Tibial nerve (tissue), 4 donors: Measurements from ENCODE around the gene PLXNA1.

Source experiments
- EP300 ChIP-seq, 2 donors: sonication (generic); formaldehyde crosslinking; IDR thresholded peaks; one replicate each; pipeline ENCODE4 v1.6.1; 2017; ENCODE audit warnings: antibody characterized with exemption in 2 of 2, mild to moderate bottlenecking in 1 of 2
- POLR2A ChIP-seq, 2 donors: fragments of 450-650 bp; IDR thresholded peaks; one replicate each; pipeline ENCODE4 v1.6.1; 2017; ENCODE audit warnings: antibody characterized with exemption in 2 of 2, mild to moderate bottlenecking in 2 of 2, moderate library complexity in 2 of 2
- TF ChIP-seq, protein P1 (sequence below), 5 experiments: fragments of 200-600 bp in 3 of 5; fragments of 450-650 bp in 2 of 5; sonication (generic) in 3 of 5; IDR thresholded peaks; one replicate each; pipeline ENCODE4 v1.5.1; 2016 to 2019; ENCODE audit warnings: antibody characterized with exemption in 5 of 5, mild to moderate bottlenecking in 3 of 5, moderate library complexity in 2 of 5

DNA sequence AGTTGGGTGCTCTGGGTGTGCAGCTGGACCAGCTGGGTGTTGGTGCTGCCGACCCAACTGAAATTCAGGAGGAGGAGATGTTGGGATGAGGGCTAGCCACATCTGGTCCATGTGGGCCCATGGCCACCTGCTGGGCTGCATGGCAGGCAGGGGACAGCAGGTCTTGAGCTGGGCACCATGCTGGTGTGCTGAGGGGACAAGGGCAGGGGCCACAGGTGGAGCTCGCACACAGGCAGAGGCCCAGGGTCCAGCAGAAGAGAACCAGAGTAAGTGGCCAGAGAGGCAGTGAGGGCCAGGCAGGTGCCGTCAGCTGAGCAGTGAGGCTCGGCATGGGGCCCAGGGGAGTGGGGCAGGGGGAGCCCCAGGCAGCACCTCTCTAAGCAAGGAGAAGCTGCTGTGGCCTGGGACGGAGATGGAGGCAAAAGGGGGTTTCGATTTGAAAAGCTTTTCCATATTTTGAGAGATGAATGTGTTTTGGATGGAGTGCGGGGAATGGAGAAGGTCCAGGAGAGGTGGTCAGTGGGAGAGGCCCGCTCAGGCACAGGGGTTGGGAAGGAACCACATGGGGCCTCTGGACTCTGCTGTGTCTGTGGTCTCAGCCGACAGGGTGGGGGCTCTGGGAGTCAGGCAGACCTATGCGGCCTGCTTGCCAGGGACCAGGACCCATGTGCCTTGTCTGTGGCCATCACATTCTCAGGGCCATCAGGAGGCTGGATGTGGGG lies 30.5 kb upstream of the PLXNA1 start:
- TF ChIP-seq, protein P1, sequence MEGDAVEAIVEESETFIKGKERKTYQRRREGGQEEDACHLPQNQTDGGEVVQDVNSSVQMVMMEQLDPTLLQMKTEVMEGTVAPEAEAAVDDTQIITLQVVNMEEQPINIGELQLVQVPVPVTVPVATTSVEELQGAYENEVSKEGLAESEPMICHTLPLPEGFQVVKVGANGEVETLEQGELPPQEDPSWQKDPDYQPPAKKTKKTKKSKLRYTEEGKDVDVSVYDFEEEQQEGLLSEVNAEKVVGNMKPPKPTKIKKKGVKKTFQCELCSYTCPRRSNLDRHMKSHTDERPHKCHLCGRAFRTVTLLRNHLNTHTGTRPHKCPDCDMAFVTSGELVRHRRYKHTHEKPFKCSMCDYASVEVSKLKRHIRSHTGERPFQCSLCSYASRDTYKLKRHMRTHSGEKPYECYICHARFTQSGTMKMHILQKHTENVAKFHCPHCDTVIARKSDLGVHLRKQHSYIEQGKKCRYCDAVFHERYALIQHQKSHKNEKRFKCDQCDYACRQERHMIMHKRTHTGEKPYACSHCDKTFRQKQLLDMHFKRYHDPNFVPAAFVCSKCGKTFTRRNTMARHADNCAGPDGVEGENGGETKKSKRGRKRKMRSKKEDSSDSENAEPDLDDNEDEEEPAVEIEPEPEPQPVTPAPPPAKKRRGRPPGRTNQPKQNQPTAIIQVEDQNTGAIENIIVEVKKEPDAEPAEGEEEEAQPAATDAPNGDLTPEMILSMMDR (IDR thresholded peaks at IDR 0.05): no peak
- TF ChIP-seq EP300 (IDR thresholded peaks at IDR 0.05): no peak
- TF ChIP-seq POLR2A (IDR thresholded peaks at IDR 0.05): no peak
